Measurements from ENCODE around the gene WWOX. TPM values are rescaled to one million over a fixed set of nuclear protein-coding genes. Genes with fewer than 3 reads are reported as not detected.

WWOX gene
- total and polyA plus RNA-seq, 2 of the 13 experiments (the other 11 are each of a cell fraction or from before 2014, with no cell fraction given) = 9.1 to 37.4 TPM

GRCh38 chr16:78292844-78293380 is 193.5 kb downstream of the WWOX start (continued):
- no peak for TF ChIP-seq MYNN (CRISPR knock-in tag; IDR thresholded peaks at IDR 0.05; ENCODE audit: low read depth)
- TF ChIP-seq ZNF740 (CRISPR knock-in tag; IDR thresholded peaks at IDR 0.05) = no peak
- no peak for TF ChIP-seq ZFP1 (CRISPR knock-in tag; IDR thresholded peaks at IDR 0.05)
- no peak for TF ChIP-seq ZNF550 (CRISPR knock-in tag; IDR thresholded peaks at IDR 0.05; ENCODE audit: borderline replicate concordance)
- TF ChIP-seq GATA4 (IDR thresholded peaks at IDR 0.05; ENCODE audit: borderline replicate concordance, low read depth) = no peak
- TF ChIP-seq ZNF720 (CRISPR knock-in tag; IDR thresholded peaks at IDR 0.05) = no peak
- TF ChIP-seq ZNF891 (CRISPR knock-in tag; IDR thresholded peaks at IDR 0.05) = no peak
- no peak for TF ChIP-seq SKIL (CRISPR knock-in tag; IDR thresholded peaks at IDR 0.05; ENCODE audit: borderline replicate concordance)
- no peak for TF ChIP-seq ZBTB25 (CRISPR knock-in tag; IDR thresholded peaks at IDR 0.05)
- no peak for TF ChIP-seq ZNF142 (CRISPR knock-in tag; IDR thresholded peaks at IDR 0.05)
- no peak for TF ChIP-seq ZNF383 (CRISPR knock-in tag; IDR thresholded peaks at IDR 0.05; ENCODE audit: borderline replicate concordance)
- no peak for TF ChIP-seq ZFP41 (CRISPR knock-in tag; IDR thresholded peaks at IDR 0.05; ENCODE audit: borderline replicate concordance)
- TF ChIP-seq PPARG (CRISPR knock-in tag; conservative IDR thresholded peaks at IDR 0.05) = peak; percentile 40; the same call in 1 of the 2 replicates
- no peak for TF ChIP-seq ZBED4 (CRISPR knock-in tag; IDR thresholded peaks at IDR 0.05; ENCODE audit: borderline replicate concordance)
- 0 out of 2 replicates have a peak, but pooled peaks have one; percentile 34 for TF ChIP-seq HES4 (CRISPR knock-in tag; IDR thresholded peaks at IDR 0.05; ENCODE audit: borderline replicate concordance)
- no peak for TF ChIP-seq TEAD3 (CRISPR knock-in tag; optimal IDR thresholded peaks at IDR 0.05; ENCODE audit: borderline replicate concordance)
- no peak for TF ChIP-seq PAX8 (CRISPR knock-in tag; IDR thresholded peaks at IDR 0.05; ENCODE audit: borderline replicate concordance)
